ENCODE data around the gene ARNT2.
"Not testable (repeated sequence)": the region's sequence is repeated elsewhere in the genome, so short reads cannot be mapped to it uniquely, and the experiment has no call there.

ARNT2 gene

DNA sequence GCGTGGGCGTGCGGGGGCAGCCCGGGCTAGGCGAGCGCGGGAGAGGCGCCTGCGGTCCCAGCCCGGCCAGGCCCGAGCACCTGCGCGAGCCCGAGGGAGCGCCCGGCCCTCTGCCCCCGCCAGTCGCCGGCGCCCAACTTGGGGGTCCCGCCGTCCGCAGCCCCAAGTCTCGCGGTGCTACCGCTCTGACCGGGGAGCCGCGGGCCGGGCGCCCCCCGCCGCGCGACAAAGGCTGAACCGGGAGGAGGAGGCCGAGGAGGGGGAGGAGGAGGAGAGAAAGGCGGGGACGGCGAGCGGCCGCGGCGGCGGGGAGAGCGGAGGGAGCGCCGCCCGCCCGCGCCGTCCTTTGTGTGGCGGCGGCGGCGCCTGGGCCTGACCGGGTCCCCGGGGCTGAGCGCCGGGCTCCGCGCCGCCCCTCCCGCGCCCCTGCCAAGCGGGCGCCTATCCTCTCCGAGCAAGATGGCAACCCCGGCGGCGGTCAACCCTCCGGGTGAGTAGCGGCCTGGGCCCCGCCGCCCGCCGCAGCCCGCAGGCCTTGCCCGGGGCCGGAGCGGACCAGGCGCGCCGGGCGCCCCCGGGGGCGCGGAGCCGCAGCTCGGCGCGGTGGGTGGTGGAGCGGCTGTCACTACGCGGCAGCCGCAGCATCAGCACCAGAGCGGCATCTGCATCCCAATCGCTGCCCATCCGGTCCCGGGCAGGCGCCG is at the start of gene ARNT2:
ARNT2 (plus strand) TSS at position 326 of the 704 bp plus-strand sequence; CDS start at position 460, 134 bp downstream.
- DNase-seq = no peak

DNA sequence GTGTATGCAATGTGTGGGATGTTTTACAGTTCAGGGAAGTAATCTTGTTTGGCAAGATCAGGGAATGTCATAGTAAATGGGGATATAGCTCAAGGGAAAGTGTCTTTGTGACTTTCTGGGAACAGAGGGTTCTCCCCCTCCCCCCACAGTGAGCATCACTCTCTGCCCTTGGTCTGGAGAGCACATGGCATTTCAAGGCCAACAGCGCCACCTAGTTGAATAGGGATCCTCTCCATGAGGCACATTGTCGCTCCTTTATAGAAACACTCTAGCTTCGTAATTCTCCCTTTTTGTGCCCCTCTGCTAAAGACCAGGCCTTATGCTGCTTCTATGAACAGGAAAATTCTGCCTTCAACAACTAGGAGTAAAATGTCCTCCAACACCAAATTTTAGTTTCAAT is 37.1 kb upstream of the ARNT2 start:
- peak; percentile 42 for DNase-seq

DNA sequence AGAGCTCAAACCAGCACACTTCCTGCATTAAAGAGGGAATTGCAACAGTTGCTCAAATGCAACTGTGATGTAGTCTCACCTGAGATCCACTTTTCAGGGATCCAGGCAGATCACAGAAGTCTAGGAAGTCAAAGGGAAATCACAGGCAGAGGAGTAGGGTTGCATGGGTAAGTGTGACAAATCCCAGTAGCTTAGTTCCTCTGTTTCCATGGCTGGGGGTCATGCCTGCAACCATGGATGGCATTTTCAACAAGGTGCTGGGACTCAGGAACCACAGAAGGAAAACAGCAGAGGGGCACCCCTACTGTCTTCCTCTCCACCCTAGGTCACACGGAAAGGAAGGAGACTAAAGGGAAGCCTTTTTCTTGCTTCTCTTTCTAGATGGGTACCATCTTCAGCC is 36.5 kb upstream of the ARNT2 start:
- DNase-seq = no peak

DNA sequence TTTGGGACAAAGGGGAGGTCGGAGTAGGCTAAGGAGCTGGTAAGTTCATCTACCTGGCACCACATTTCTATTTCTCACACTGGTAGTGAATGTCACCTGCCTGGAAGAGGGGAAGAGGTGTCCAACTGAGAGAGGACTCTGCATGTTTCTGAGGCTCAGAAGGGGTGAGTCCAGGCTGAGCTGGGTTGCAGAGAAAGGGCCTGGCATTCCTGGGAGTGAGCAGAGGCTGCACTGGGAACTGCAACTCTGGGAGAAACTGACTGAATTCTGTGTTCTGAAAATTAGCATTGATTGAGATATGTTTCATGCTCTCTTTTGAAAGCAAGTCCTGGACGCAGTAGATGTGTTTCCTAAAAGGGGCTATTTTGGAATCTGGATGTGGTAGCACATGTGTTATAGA is 32.3 kb upstream of the ARNT2 start:
- DNase-seq = no peak

DNA sequence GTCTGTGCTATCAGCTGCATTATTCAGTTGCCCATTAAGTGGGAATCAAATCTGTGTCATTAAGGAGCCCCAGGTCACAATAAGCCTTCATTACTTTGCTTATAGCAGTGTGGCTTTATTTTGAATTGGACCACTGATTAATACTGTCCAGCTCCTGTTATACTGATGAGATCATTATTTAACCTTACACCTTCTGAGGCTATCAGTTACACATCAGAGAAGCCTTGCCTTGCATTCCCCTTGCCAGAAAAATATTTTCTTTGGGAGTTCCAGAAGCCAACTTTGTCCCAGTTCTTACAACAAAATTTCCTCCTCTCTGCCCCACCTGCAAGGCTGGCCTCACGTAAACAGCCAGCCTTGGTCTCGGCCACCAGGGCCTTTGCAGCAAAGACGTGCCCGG is 29.7 kb upstream of the ARNT2 start:
- no peak for DNase-seq

DNA sequence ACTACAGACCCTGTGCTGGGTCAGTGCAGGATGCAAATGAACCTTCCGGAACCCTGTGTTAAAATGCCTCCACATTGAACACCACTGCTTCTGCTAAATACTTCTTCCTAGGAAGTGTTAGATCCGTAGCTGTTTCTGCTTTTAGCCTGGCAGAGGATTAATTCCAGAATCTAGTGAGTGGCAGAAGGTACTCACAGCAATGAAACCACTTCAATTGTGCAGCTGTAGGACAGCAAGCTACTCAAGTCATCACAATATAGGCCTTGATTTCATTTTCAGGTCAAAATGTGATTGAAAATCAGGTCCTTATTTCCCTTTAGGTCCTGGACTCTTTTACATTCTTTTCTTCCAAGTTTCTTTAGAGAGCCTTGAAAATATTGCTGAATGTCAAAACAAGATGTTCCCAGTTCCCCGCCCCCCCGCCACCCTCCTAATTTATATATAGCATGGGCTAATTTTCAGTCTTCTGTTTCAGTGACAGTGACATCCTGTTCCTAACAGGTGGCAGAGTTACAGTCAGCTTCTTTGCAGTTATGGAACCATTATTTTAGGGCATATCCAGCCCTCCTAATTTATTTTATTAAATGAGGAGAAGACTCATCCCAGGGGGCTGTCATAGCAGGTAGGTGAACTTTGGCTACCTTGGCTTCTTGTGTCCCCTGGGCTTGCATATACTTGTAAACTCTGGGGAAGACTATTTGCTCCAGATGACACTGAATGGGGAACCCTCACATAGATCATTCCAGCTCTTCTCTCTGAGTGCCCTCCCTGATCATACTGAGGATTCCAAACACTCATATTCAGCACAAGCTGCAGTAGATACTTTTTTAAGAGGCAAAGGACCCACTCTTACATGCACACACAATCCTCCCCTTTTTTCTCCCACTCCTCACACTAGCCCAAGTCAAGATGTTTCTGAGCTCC is 28.0 kb upstream of the ARNT2 start:
- no peak for DNase-seq

DNA sequence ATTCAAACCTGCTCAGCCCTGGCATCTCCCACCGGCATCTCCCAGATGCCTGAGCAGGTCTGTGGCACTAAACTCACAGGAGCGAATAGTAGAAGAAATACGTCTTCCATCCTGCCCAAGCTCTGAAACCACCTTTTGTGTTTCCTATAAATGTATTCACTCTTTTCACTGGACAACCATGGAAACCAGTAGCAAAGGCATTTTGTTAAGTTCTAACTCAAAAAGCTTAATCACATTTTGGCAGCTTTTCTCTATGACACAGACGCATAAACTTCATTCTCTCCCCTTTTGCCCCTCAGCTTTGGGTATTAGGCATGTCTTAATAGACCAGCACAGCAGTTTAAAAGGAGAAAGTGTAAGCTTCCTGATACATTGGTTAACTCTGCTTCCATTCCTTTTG is 24.5 kb upstream of the ARNT2 start:
- DNase-seq = no peak

DNA sequence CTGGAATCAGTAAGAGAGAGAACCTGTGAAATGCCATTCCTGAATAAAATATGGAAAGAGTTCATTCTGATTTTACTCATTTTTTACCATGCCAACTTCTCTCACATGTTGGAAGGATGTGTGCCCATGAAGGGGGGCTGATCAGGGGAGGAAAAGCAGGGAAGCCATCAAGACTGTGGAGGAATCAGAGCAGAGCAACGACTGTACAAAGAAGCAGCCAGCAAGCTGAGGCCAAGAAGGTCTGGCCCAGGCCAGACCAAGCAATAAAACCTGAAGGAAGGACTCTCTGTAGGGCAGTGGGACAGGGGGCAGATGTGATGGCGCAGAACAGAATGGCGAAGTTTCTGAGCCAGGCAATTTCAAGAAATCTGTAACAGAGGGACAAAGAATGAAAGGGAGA is 24.0 kb upstream of the ARNT2 start:
- no peak for DNase-seq

DNA sequence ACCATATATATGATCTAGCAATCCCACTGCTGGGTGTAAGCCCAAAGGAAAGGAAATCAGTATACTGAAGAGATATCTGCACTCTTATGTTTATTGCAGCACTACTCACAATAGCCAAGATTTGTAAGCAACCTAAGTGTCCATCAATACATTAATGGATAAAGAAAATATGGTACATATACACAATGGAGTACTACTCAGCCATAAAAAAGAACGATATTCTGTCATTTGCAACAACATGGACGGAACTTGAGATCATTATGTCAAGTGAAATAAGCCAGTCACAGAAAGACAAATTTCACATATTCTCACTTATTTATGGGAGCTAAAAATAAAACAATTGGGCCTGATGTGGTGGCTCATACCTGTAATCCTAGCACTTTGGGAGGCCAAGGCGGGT is 21.9 kb upstream of the ARNT2 start:
- no peak for DNase-seq

DNA sequence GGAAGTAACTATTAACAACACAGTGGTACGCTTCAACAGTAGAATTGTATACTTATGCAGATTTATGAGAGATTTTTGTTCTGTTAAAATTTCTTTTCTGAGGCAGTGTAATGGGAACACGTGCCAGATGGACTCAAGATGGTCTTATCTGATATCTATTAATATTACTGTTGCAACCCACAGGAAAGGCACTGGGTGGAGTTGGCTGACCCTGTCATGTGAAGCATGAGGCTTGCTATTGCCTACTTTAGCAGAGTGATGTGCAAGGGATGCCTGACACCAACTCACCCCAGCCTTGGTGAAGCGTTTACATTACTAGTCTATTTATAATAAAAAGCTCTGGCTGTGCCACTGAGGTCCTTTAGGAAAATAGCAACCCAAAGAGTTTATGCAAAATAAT is 19.8 kb upstream of the ARNT2 start:
- no peak for DNase-seq

DNA sequence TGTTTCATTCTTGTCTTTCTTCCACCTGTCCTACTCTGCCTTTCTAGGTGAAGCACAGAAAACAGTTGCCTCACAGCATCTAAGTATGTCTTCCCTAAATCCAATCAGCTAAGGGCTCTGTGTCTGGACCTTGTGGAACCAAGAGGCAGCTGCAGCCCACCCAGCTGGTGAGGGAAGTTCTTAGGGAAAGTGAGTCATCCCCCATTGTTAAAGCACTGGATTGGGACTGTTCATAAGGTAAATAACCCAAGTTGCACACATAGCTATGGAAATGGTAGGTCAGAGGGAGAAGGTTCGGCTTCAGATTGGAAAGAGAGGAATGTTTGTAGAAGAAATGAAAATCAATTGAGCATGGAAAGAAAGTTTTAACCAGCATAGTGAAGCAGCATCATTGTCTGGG is 18.0 kb upstream of the ARNT2 start:
- no peak for DNase-seq

DNA sequence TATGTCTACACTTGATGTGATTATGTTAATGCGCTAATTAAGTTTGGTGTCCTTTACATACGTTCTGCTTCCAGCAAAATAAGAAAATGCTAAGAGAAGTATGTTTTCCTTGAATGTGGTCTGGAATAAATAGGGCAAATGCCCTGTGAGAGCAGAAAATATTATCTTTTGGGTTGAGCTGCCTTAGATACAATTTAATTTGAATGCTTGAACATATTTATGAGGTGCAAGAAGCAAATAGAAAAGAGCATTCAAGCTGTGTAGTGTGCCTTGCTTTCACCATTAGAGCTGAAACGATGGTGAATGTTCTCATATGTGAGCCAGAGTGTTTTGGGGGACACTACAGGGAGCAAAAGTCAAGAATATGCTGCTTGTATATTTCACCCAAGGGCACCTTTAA is 15.9 kb upstream of the ARNT2 start:
- no peak for DNase-seq

DNA sequence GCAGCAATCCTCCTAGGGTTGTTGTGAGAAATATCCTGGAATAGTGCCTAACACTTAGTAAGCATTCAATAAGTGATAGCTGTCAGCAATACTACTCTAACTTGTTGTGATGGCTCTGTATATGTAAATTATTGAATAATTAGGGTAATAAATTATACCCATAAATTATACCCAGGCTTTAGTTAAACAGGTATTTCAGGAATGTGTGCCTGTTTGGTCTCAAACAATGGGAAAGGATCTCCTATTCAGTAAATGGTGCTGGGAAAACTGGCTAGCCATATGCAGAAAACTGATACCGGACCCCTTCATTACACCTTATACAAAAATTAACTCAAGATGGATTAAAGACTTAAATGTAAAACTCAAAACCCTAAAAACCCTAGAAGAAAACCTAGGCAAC is 14.8 kb upstream of the ARNT2 start:
- no peak for DNase-seq

DNA sequence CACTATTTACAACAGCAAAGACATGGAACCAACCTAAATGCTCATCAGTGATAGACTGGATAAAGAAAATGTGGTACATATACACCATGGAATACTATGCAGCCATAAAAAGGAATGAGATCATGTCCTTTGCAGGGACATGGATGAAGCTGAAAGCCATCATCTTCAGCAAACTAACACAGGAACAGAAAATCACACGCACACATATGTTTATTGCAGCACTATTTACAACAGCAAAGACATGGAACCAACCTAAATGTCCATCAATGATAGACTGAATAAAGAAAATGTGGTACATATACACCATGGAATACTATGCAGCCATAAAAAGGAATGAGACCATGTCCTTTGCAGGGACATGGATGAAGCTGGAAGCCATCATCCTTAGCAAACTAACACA is 13.2 kb upstream of the ARNT2 start:
- DNase-seq = not testable (repeated sequence)

DNA sequence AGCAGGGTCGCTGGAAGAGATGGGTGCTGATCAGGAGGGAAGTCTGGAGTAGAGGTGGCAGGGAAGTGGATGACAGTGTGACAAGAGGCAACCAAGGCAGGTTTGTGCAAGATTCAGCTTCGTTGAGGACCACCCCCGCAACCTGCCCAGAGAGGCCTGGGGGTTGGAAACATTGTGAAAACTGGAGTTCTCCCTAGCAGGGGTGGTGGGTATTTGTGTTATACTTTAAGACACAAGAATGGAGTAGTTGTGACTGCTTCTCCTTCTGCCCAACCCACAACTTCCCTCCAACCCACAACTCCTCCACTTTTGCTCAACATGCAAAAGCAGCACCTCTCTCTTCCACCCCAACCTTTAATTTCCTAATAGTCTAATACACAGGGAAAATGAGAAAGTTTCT is 8.6 kb upstream of the ARNT2 start:
- DNase-seq = no peak

DNA sequence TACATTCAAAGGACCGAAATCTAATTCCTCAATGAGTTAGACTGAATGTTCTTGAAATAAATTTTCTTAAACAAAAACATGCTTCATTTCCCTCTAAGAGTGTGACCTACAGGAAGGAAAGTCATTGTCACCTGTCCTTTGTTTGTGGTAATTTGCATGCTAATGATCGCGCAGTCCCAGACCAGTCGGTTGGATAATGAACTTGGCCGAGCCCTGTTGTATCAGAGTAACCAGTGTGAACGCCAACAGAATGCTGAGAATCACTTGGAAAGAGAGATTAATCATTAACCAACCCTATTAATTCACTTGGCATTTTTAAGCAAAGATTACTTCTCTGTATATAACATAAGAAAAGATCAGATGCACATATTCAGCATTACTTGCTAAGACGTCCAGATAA is 8.1 kb upstream of the ARNT2 start:
- DNase-seq = no peak

DNA sequence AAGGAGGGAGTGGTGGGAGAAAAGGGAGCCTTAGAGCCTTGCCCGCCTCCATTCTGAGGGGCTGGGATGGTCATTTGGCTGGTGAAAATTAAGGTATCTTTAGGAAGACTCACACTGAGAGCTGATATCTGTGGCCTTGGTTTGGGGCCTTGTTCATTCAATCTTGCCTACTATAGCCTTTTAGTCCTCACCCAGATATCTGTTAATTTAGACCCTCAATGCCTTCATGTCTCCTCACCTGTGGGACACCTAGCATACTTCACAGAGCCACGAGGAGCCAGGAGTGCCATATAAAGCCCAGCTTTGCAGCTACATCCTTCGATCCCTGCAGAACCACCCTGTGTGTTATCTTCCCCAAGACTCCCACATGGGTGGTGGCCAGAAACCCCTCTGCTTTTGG is 4.7 kb upstream of the ARNT2 start:
- DNase-seq = no peak

DNA sequence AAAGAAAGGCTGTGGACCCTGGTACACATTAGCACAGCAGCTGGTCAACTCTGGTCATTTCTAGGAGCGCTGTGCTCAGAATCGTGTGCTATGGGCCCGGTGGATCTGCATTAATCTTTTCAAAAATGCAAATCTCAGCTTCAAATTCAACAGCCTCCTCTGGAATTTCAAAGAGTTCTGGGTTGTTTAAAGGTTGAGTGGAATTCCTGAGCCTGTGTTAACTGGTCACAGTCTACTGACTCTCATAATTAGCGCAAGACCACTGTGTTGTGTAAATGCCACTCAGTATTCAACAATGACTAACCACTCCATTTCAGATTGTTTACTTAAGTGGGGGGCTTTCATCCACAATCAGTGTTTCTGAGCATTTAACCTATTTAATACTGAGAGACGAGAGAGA is 2.7 kb upstream of the ARNT2 start:
- no peak for DNase-seq

DNA sequence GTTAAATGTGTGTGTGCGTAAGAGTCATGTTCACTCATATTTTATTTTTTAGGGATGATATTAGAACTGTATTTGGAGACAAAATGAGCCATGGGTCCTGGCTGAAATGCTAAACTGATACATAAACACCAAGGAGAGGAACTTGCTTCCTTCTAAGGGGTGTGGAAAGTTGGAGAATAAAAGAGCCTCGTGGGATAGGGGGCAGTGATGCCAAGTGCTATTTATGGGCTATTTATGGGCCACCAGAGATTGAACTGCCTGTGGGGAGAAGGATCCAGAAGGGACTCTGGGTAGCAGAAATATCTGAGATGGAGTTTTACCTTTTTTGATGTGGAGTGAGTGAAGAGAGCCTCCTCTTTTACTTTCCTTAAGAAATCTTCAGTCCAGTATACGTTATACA is 1.8 kb upstream of the ARNT2 start:
- no peak for DNase-seq

DNA sequence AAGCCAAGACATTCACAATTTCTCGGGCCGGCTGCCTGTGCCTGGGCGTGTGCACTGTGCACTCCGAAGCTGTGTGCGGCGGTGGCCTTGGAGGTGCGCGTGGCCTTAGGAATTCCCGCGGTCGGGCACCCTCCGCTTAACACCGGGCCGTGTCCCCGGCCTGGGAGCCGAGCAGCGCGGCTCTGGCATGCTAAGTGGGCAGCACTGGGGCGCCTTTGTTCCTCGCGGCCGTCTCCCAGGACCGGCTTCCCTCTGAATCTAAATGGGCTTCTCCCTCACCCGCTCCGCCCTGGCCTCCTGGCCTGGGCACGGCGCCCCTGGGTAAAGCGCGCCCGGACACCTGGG is 498 bp upstream of the ARNT2 start:
- no peak for DNase-seq

DNA sequence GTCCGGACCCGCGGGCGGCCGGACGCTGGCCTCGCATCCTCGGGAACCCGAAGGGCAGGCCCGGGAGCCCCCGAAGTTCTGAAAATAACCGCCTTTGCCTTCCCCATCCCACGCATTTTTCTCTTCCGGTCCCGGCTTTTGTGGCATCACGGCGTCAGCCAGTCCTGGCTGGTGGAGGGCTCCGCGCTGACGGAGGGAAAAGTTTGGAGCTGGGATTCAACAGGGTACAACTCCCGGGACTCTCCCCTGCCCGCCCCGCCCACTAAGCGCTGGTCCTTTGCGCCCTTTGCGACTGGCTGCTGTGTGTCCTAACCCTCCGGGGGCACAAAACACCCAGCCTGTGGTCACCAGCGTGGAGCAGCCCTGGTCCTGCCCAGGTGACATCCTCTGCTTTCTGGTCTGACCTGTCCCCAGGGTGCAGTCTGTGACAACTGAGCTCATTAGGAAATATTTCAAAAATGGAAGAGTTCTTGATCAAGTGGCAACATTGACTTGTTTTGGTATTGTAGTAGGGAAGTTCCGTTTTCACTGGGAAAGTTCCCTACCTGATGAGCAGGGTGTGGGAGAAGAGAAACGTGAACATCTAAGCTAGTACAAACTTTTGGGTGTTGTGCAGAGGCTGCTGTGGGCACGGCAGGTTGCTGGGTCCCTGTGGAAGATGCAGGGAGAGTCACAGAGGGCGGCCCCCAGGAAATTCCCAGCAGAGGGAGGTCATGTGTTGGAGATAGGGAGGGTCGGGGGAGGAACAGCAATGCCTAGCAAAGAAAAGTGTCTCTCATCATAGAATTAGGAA is 775 bp downstream of the ARNT2 start:
- no peak for DNase-seq

DNA sequence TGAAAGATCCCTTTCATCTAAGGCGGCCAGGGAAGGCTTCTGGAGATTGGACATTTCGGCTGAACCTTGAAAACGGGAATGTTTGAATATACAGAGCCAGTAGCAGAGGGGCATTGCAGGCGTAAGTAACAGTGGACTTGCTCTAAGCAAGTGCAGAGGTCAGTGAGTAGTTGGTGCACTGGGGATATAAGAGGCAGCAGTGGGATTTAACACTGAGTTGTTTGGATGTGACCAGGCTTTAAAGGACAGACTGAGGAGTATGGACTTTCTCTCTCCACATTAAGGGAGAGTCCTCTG is 1.3 kb downstream of the ARNT2 start:
- DNase-seq = no peak

DNA sequence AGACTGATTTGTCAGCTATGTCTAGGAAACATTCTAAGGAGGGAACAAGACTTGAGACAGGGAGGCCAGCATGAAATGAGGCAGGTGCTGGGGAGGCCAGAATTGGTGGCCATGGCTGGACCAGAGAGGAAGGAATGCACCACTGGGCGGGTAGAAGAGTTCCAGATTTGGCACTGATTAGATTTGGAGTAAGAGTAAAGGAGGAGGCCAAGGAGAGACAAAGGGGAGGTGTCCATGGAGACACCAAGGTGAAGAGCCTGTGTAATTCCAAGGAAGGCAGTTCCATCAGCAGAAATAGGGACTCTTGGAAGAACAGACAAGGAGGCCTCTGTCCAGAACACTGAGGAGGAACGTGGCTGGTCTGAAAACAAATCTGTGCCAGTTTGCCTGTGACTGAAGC is 1.8 kb downstream of the ARNT2 start:
- DNase-seq = no peak

DNA sequence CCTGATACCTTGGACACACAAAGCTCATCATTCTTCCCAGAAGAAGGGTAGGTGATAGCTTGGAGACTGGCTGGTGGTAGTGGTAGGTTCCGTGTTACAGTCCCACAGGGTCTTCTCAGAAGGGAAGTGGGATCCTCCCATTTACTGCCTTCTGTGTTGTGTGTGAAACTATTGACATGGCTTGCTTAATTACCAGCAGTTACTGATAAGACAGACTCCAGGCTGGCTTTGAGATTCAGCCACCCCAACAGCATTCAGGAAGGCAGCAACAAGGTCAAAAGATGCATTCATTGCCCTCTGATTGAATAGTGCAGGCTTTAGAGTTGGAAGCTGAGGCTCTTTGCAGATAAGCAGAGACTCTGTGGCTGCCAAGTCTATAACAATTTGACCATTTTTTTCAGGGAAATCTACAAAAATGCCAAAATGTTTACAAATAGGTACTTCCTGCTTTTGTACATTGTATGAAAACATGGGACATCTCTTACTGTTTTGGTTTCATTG is 7.7 kb downstream of the ARNT2 start:
- DNase-seq = no peak
